OCI-M1 (cell line): Measurements from ENCODE around the gene ZNRF4.
"Not testable (repeated sequence)": the region's sequence is repeated elsewhere in the genome, so short reads cannot be mapped to it uniquely, and the experiment has no call there.

Source experiments
- DNase-seq: peaks from one replicate; lab custom pipeline; 2025; lab: John Stamatoyannopoulos, UW

The ZNRF4 gene

DNA sequence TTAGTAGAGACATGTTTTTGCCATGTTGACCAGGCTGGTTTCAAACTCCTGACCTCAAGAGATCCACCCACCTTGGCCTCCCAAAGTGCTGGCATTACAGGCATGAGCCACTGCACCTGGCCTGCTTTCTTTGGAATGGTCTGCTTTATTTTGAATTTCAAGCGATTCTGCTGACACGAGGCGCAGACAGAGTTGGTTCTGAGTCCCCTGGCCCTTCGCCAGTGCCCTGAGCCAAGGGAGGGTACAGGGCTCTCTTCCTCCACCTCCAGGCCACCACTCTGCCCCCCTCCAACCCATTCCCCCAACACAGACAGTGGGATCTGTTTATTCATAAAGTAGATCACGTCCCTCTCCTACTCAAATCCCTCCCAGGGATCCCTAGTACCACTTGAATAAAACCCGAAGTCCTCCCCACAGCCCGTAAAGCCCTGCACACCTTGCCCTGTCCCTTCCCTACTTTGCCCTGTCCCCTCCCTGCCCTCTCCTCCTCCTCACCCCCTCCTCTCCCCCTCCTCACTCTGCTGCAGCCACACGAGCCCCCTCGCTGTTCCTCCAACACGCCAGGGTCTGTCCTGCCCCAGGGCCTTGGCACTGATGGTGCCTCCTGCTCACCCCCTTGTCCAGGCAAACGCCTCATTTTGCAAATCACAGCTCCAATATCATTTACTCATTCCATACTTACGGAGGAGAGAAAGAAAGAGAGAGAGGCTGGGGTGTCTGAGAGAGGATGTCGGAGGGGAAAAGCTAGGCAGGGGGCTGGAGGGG lies 22.4 kb downstream of the ZNRF4 start:
- DNase-seq, result no peak

- no peak for DNase-seq
Observed at GRCh38 chr19:5478241-5478924, 23.2 kb downstream of the ZNRF4 start.

DNA sequence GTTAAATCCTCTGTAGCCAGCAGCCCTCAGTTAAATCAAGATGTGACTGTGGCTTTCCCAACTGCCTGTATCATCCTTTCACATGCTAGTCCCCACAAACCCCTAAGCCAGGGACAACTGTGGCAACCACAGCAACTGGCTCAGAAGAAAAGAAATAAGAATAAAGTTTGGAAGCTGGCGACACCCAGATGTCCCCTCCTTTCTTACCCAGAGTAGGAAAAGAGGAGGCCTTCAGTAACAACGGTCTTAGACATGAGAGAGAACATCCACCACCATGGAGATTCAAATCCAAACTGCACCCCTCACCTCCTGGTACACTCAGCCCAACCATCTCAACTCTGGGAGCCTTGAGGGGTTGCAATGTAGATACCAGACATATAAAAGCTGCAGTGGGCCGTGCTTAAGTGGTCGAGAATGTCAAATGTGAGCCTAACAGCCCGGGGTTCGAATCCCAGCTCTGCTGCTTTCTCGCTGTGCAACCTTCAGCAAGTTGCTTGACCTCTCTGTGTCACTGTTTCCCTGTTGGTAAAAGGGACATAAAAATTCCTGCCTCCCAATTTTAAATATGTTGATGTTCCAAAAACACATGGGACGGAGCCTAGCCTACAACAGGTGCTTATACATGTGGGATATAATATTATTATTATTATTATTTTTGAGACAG lies 23.8 kb downstream of the ZNRF4 start:
- no peak for DNase-seq

GRCh38 chr19:5479958-5480357 lies 24.7 kb downstream of the ZNRF4 start:
- DNase-seq, result no peak

GRCh38 chr19:5480427-5480836 lies 25.2 kb downstream of the ZNRF4 start:
- DNase-seq, result peak; percentile 18

DNA sequence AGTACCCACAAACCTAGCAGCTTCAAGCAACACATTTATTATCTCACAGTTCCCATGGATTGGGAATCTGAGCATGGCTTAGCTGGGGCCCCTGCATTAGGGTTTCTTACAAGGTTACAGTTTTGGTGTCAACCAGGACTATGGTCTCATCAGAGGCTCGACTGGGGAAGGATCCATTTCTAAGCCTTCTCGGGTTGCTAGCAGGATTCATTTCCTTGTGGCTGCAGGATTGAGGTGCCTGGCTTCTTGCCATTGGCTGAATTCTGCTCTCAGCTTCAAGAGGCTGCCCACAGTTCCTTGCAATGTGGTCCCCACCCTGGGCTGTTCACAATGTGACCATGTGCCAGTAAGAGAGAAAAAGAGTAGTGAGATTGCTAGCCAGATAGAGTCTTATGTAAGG lies 26.7 kb downstream of the ZNRF4 start:
- no peak for DNase-seq

DNA sequence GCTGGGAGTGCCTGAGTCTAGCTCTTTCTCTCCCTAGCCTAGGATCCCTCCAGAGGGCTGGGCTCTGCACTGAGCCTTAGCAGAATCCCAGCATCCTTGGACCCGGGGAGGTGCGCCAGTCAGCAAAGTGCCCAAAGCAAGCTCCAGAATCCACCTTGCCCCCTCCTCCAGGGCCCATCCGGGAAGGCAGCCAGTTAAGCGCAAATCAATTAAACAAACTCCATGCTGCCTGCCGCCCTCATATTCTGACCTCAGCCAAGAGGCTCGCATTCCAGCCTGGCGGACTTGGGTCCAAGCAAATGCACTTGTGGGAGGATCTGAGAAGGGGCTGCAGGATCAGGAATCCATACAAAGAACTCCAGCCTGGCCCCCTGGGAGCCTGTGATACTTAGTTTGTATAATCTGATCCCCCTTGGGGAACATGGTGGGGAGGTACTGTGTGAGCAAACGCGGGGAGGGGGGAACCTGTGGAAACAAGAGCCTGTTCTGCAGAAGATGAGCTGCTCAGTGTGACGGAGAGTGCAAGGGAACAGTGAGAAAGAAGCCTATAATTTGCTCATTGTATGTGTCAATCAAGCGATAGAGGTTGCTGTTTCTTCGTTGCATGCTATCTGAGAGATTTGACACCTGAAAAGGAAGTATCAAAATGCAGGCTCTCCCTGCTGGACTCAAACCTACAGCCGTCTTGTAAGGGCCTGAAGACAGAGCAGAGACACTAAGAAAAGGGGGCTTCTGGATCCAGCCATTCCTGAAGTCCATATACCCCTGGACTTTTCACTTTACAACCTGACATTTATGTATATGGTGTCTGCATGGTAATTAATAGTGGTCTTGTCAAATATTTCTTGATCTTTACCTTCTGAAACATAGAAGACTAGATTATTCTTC lies 29.4 kb downstream of the ZNRF4 start:
- DNase-seq, result no peak

- DNase-seq, result no peak
Observed at GRCh38 chr19:5485286-5485636, 30.0 kb downstream of the ZNRF4 start.

- DNase-seq, result not testable (repeated sequence)
Observed at GRCh38 chr19:5485658-5486057, 30.4 kb downstream of the ZNRF4 start.

DNA sequence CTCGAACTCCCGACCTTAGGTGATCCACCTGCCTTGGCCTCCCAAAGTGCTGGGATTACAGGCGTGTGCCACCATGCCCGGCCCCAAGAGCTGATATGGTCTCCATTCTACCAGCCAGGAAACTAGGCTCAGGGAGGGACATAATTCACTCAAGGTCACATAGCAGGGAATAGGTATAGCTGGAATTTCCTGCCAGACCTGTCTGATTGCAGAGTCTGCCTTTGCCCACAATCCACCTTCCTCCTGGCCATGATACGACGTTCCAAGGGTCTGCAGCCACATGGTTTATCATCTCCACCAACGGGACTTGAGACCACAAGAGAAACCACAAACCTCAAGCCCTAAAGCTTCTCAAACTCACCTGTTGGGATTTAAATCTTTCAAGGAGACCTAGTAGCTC lies 32.0 kb downstream of the ZNRF4 start:
- DNase-seq, result no peak

- DNase-seq, result no peak
Observed at GRCh38 chr19:5489551-5489950, 34.3 kb downstream of the ZNRF4 start.

GRCh38 chr19:5491565-5491964 lies 36.3 kb downstream of the ZNRF4 start:
- no peak for DNase-seq

- no peak for DNase-seq
Observed at GRCh38 chr19:5492281-5492634, 37.0 kb downstream of the ZNRF4 start.

DNA sequence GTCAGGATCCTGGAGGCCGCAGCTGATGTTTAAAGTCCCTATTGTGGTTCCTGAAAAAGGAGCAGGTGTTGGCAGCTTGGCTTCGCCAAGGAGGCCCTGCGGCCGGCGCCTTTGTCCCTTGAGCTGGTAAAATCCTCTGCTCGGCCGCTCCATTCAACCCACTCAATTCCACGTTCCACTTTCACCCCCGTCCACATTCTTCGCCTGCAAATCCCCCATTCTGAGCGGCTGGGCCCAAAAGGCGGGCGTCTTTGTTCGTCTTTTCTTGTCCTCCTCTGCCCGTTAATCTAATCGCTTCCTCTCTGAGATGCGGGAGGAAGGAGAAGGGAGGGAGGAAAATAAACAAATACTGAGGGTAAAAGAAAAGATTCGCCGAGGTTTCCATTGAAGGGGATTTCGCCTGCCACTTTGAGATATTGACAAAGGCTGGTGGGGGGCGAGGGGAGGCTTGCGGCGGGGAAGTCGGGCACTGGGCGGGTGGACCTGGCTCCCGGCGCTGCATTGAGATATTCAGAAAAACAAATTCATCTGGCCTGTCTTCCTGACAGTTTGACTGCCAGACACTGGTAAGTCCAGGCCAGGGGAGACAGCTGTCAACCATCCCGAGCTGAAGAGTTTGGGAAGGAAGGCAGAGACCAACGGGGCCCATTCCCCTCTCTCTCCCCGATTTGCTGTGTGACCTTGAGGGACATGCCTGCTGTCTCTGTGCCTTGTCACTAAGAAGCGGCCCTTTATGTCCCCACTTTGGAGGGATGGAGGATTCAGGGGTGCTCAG lies 37.6 kb downstream of the ZNRF4 start:
- DNase-seq, result no peak

DNA sequence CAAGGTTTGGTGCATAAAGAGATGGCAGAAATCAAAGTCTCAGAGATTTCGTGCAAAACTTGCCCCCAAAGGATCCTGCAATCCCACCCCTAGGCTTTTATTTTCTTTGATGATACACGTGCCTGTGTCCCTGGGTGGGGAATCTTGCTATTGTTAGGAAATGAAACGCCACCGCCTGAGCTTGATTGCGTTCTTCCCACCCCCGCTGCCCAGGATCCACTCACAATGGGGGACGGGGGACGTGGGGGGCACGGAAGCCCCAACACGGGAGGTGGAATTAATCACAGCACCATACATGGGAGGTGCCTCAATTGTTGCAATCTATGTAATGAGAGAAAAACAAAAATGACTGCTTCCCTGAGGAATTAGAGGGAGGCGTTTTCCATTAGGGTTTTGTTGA lies 39.6 kb downstream of the ZNRF4 start:
- no peak for DNase-seq

GRCh38 chr19:5495792-5496191 lies 40.6 kb downstream of the ZNRF4 start:
- DNase-seq, result no peak

DNA sequence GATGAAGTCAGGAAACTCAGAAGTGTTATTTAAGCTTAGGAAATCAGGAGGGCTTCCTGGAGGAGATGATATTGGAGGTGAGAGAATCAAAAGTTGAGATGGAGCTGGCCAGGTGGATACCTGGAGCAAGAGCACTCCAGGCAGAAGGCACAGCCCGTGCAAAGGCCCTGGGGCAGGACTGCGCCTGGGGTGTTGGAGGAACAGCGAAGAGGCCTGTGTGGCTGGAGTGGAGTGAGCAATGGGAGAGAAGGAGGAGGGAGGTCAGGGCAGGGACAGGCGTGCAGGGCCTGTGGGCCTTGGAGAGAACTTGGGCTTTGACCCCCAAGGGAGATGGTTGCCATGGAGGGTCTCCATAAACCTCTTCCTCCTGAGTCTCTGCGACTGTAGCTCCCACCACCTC lies 42.1 kb downstream of the ZNRF4 start:
- DNase-seq, result no peak

DNA sequence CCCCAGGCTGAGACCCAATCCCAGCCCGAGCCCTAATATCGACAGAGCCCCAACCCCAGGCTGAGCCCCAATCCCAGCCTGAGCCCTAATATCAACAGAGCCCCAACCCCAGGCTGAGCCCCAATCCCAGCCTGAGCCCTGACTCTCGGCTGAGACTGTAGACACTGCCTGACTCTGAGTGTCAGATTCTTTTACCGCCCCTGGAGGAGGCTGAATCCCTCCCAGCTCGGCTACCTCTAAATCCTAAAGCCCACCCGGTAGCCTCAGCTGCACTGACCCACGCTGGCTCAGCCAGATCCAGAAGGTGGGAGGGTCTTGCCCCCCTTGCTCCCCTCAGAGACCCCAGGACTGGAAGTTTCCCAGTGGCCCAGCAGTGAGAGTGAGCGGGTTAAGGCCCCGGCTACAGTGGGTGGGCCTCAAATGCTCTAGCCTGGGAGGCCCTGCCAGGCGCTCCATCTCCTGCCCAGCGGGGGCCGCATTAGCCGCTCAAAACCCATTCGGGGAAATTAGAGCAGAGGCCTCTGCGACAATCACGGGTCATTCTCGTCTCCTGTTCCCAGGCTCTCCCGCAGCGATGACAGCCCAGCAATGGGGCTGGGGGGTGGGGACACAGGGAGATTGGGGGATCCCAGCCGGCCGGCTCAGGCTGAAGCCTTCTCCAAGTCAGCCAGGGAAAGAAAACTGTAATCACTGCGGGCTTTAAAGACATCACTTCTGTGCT lies 43.8 kb downstream of the ZNRF4 start:
- no peak for DNase-seq

GRCh38 chr19:5501907-5502306 lies 46.7 kb downstream of the ZNRF4 start:
- no peak for DNase-seq

DNA sequence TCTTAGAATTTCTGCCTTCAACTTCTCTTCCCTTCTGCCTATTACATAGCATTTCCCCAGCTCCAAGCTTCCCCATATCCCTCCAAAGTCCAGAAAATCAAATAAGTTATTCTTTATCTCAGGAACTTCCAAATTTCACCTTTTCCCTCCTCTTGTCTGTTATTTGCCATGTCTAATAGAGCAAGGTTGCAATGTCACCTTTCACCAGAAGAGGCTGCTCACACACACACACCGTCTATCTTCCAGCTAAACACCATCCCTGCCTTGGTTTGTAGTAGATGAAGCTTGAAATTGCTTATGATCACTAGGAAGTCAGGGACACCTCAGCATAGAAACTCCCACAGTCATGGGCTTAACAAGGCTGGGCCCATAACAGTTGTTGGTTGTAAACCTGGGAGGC lies 48.4 kb downstream of the ZNRF4 start:
- peak; percentile 33 for DNase-seq

- no peak for DNase-seq
Observed at GRCh38 chr19:5504114-5504513, 48.9 kb downstream of the ZNRF4 start.
